T-helper 1 cell treated with Interleukin-12 subunit alpha and Interleukin-12 subunit beta and Interleukin-4 antibody, amounts not matched to agents 30 μg/mL and 1 μg/mL, for 36 hours (primary cell): ENCODE results near the gene PTPRN2.
"Not testable (repeated sequence)": the region's sequence is repeated elsewhere in the genome, so short reads cannot be mapped to it uniquely, and the experiment has no call there.

Experiments
- H3K27ac Mint-ChIP-seq: one replicate; pipeline ENCODE4 v1.8.0; 2021; ENCODE audit warnings: mild to moderate bottlenecking, mixed read lengths
- H3K27me3 Mint-ChIP-seq: one replicate; pipeline ENCODE4 v1.8.0; 2021; ENCODE audit warnings: low read depth, mixed read lengths
- H3K36me3 Mint-ChIP-seq: one replicate; pipeline ENCODE4 v1.8.0; 2021; ENCODE audit warnings: low read depth, mixed read lengths
- H3K4me1 Mint-ChIP-seq: one replicate; pipeline ENCODE4 v1.8.0; 2021; ENCODE audit warnings: low read depth, mixed read lengths
- H3K4me3 Mint-ChIP-seq: one replicate; pipeline ENCODE4 v1.8.0; 2021; ENCODE audit warnings: mild to moderate bottlenecking, moderate library complexity, mixed read lengths
- H3K9me3 Mint-ChIP-seq: one replicate; pipeline ENCODE4 v1.8.0; 2021; ENCODE audit warnings: mixed read lengths

The PTPRN2 gene

DNA sequence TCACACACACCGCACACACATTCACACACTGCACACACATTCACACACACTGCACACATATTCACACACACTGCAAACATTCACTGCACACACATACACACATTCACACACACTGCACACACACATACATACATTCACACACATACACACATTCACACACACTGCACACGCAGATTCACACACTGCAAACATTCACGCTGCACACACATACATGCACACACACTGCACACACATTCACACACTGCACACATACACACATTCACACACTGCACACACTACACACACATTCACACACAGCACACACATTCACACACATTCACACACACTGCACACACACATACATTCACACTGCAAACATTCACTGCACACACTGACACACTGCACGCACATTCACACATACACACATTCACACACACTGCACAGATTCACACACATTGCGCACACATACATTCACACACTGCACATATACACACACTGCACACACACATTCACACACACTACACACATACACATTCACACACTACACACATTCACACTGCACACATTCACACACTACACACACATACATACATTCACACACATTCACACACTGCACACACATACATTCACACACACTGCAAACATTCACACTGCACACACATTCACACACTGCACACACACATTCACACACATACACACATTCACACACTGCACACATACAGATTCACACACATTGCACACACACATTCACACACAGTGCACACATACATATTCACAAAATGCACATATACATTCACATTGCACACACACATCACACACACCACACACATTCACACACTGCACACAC lies 325.1 kb downstream of the PTPRN2 start:
- peaks cover 22% of the 10 kb centered on the region for H3K9me3 Mint-ChIP-seq
- no peak overlapping the region for H3K4me3 Mint-ChIP-seq
- H3K27ac Mint-ChIP-seq, result no peak overlapping the region
- no peaks in the 10 kb centered on the region for H3K27me3 Mint-ChIP-seq
- no peaks in the 10 kb centered on the region for H3K36me3 Mint-ChIP-seq
- no peaks in the 10 kb centered on the region for H3K4me1 Mint-ChIP-seq

DNA sequence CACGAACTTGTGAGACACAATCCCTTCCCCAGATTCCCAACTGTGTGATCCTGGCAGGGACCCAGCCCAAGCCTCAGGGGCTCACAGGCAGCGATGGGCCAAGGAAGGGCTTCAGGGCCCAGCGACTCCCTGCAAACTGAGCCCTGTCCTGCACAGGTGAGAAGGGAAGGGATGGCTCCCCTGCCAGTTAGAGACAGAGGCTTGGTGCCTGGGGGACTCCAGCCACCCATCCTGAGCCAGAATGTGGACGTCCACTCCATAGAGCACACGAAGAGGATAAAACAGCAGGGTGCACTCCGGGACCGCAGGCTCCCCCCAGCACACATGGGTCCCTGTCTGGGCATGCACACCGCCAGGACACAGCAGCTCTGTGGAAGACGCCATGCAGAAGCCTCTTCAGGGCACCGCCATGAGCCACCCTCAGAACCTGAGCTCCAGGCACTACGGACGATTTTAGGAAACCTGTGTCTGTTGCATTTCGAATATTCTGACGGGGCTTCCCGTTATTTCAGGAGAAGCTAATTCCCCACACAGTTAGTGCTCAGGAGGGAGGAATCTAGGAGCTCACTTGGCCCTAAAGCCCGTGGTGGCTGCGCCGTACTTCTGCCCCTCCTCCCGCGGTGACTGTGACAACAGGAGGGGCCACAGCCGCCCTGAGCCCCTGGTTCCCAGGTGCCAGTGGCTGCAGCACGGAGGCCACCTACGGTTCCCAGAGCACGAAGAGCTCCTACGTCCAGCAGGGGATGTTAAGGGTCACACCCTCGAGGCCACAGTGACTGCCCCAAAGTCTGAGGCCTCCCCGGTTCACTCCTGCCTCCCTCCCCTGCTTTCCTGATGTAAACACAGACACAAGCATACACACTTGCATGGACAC lies 326.0 kb downstream of the PTPRN2 start:
- Mint-ChIP-seq H3K9me3 (peaks cover 22% of the 10 kb centered on the region), H3K4me3 (no peak overlapping the region), H3K4me1 (no peaks in the 10 kb centered on the region), H3K27ac (no peak overlapping the region), H3K36me3 (no peaks in the 10 kb centered on the region), H3K27me3 (no peaks in the 10 kb centered on the region)

DNA sequence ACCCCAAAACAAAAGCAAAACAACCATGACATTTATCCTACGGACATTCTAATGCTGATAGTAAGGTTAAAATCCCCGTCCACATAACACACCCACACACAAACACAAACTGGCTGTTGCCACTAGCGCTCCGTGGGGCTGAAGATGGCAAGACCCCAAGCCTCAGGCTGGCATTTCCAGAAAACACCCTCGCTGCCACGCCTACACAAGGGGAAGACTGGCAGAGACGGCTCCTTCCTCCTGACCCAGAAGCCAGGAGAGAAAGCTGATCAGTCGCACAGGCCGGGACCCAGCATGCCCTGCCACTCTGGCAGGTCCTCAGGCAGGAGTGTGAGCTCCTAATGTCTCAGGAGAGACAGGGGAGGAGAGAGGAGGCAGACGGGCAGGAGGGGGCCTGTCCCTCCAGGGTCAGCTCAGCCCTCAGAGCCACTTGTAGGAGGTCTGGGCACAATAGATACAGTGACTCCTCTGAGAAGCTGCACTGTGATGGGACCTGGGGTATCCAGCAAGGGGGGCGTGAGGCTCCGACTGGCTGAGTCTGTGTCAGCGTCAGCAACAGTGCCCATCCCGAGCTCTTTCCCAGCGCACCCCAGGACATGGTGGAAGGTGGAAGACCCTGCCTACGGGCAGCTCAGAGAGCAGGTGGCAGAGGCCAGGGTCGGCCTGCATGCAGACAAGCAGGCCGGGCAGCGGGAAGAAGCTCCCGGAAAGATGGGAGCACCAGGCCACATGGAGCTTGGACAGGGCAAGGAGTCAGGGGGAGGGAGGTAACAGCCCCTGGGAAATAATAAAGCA lies 326.9 kb downstream of the PTPRN2 start:
- peaks cover 28% of the 10 kb centered on the region for H3K9me3 Mint-ChIP-seq
- no peak overlapping the region for H3K4me3 Mint-ChIP-seq
- no peaks in the 10 kb centered on the region for H3K36me3 Mint-ChIP-seq
- H3K27me3 Mint-ChIP-seq, result no peaks in the 10 kb centered on the region
- no peaks in the 10 kb centered on the region for H3K4me1 Mint-ChIP-seq
- H3K27ac Mint-ChIP-seq, result no peak overlapping the region

DNA sequence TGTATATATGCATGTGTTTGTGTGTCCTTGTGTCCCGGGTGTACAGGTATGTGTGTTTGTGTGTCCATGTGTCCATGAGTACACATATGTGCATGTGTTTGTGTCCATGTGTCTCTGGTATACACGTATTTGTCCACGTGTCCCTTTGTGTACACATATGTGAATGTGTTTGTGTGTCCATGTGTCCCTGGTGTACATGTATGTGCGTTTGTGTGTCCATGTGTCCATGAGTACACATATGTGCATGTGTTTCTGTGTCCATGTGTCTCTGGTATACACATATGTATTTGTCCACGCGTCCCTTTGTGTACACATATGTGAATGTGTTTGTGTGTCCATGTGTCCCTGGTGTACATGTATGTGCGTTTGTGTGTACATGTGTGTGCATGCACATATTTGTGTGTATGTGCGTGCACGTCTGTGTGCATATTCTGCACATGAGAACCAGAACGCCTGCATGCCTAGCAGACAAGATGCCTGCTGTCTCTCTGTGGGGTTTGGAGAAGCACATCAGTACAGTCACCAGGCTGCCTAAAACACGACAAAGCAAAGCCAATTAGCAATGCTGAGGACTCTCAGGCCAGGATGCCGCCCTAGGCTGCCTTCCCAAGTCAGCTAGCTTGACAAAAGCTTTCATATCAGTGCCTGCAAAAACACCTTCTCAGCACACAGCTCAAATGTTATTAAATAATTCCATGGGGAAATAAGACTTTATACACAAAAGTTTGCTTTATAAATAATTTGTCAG lies 327.8 kb downstream of the PTPRN2 start:
- Mint-ChIP-seq H3K4me3 (no peak overlapping the region), H3K36me3 (no peaks in the 10 kb centered on the region)

DNA sequence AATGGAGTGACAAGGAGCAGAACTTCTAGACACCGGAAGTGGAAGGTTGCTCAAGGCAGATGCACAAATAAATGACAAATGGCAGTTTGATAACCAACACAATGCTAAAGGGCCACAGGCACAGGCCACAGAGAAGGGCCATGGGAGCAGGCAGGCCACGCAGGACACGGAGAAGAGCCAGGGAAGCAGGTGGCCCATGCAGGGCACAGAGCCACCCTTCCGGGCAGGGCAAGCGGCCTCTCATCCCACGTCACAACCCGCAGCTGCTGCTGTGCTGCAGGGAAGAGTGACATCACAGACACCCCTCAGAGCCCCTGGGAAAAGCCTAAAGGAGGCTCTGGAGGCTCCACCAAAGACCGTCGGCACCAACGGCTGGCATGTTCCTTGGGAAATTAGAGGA lies 328.5 kb downstream of the PTPRN2 start:
- H3K4me1 Mint-ChIP-seq, result no peaks in the 10 kb centered on the region
- no peaks in the 10 kb centered on the region for H3K36me3 Mint-ChIP-seq
- no peak overlapping the region for H3K4me3 Mint-ChIP-seq
- no peak overlapping the region for H3K27ac Mint-ChIP-seq
- H3K9me3 Mint-ChIP-seq, result peaks cover 33% of the 10 kb centered on the region
- H3K27me3 Mint-ChIP-seq, result no peaks in the 10 kb centered on the region

More for the DNA sequence above, 327.8 kb downstream of the PTPRN2 start:
- H3K27ac Mint-ChIP-seq, result no peak overlapping the region
- H3K27me3 Mint-ChIP-seq, result no peaks in the 10 kb centered on the region
- no peaks in the 10 kb centered on the region for H3K4me1 Mint-ChIP-seq
- peaks cover 32% of the 10 kb centered on the region for H3K9me3 Mint-ChIP-seq

DNA sequence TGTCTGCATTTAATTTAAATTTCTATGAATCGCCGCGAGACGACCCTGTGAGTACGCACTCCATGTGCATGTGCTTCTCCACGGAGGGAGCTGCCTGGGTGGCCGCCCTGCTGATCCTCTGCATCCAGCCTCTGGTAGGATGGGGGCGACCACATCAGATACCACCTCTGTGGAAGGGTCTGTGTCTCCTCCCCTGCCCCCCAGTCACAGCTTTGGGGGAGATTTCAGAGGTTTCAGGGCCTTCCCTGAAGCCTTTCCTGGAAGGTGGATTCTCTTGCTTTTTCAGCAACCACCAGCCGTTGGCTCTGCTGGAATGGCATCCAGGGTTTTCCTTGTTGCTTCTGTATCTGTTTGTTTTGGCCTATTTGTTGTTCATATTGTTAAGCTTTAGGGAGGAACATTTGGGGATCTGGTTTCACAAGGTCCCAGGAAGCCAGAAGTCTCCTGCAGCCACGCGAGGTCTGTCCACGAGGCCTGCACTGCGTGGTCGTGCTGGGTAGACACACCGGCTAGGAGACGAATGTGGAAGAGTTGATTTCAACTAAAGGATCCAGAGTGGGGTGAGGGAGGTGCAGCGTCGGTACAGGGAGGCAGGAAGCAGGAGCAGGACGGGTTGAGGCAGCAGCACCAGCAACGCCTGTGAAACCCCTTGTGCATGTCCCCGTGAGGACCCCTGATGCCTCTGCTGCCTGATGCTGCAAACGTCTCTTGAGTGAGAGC lies 329.1 kb downstream of the PTPRN2 start:
- Mint-ChIP-seq H3K4me3 (no peak overlapping the region), H3K27me3 (no peaks in the 10 kb centered on the region), H3K9me3 (peaks cover 33% of the 10 kb centered on the region), H3K4me1 (no peaks in the 10 kb centered on the region), H3K27ac (no peak overlapping the region), H3K36me3 (no peaks in the 10 kb centered on the region)

DNA sequence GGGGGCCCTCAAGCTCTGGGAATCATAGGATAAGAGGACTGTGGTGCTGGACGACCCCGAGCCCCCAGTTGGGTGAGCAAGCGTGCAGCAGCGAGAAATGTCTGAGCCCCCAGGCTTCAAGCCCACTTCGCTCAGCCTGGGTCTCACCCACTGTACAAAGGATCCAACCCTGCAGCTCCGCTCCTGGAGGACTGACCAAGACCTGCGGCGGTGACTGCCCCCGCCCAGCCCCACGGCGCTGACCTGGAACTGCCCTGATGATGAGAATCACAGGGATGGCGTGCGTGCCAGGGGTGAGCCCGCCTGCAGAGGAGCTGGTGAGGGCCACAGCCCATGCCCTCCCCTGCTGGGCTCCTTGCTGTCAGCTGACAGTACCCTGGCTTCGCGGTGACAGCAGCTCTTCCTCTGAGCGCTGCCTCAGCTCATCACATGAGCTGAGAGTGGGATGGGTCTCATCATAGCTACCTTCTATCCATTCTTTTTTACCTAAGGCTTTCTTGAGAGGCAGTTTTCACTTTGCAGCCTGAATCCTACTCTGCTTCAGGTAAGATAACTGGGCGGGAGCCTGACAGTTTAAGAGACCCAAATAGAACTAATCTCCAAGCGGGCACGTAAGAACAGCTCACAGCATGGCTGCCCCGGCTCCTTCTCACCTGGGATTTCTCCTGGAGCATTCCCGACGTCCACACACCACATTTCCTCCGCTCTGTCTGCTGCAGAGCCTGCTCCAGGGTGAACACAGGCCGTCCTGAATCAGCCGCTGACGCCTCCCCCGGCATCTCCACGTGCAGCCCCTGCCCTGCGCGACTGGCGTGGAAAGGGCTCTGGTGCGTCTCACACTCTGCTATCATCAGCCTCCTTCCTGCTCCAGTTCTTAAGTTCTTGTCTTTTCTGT lies 329.9 kb downstream of the PTPRN2 start:
- no peak overlapping the region for H3K4me3 Mint-ChIP-seq
- no peaks in the 10 kb centered on the region for H3K4me1 Mint-ChIP-seq
- H3K9me3 Mint-ChIP-seq, result peaks cover 33% of the 10 kb centered on the region
- no peak overlapping the region for H3K27ac Mint-ChIP-seq
- no peaks in the 10 kb centered on the region for H3K27me3 Mint-ChIP-seq
- H3K36me3 Mint-ChIP-seq, result no peaks in the 10 kb centered on the region

DNA sequence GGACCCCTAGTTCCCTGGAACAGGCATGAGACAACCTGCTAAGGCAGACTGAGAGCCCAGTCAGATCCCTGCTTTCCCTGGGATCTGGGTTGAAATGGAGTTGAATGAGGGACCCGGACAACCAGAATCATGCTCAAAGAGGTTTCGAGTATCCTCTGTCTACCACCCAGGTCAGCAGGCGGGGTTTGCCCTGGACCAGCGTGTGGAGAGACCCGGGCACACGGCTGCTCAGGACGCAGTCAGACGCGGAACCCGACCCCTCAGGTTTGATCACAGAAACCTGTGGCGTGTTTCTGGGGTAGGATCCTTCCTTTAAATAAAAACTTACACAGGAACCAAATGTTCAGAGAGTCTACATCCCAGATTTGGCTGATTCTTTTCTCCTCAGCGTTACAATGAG lies 330.6 kb downstream of the PTPRN2 start:
- H3K27ac Mint-ChIP-seq, result no peak overlapping the region
- H3K4me1 Mint-ChIP-seq, result no peaks in the 10 kb centered on the region
- H3K36me3 Mint-ChIP-seq, result no peaks in the 10 kb centered on the region
- H3K4me3 Mint-ChIP-seq, result no peak overlapping the region
- no peaks in the 10 kb centered on the region for H3K27me3 Mint-ChIP-seq
- peaks cover 33% of the 10 kb centered on the region for H3K9me3 Mint-ChIP-seq

DNA sequence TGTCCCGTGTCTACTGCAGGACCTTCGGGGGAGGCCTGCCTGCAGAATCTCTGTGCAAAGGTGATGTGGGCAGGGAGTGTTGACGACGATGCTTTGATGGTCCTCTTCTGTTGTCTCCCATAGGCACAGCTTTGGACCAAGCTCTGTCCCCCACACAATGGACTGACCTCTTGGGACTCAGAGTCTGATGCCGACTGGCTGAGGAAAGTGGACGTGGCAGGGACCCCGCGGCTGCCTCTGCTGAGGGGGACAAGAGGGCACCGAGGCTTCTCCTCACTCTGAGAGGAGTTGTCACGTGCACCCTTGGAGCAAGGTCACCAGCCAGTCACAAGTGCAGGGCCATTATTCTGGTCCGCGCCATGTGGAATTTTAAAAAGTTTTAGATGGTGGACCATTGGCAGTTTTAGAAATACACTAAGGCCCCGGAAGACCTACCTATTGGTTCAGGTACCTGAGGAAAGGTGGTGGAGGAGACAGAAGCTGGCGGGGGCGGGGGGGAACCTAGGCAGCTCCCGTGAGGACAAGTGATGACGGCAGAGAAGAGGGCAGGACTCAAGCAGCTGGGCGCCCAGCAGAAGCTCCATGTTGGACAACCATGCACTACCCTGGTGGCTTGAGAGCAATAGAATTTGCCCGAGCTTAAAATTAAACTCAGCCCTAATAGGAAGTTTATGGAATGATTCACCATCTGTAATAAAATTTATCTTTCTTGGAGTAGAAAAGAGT lies 331.4 kb downstream of the PTPRN2 start:
- H3K27ac Mint-ChIP-seq, result no peak overlapping the region
- H3K4me1 Mint-ChIP-seq, result no peaks in the 10 kb centered on the region
- H3K27me3 Mint-ChIP-seq, result no peaks in the 10 kb centered on the region
- peaks cover 36% of the 10 kb centered on the region for H3K9me3 Mint-ChIP-seq
- H3K4me3 Mint-ChIP-seq, result no peak overlapping the region
- no peaks in the 10 kb centered on the region for H3K36me3 Mint-ChIP-seq

DNA sequence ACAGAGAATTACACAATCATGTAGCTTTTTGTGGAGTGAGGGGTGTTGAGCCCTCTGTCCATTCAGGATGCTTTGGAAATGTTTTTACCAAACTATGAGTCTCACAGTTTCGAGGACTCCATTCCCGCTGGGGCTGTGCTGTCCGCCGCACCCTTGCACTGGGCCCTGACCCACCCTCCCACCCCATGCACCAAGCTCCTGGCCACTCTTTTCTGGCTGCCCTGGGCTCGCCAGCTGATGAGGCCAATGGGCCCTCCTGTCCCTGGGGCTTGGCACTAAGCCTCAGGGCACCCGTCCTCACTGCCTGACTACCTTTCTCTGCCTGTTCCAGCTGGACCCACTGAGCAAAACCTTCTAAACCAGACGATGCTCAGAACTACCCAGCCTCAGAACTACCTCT lies 332.1 kb downstream of the PTPRN2 start:
- Mint-ChIP-seq H3K4me3 (no peak overlapping the region), H3K36me3 (no peaks in the 10 kb centered on the region)

DNA sequence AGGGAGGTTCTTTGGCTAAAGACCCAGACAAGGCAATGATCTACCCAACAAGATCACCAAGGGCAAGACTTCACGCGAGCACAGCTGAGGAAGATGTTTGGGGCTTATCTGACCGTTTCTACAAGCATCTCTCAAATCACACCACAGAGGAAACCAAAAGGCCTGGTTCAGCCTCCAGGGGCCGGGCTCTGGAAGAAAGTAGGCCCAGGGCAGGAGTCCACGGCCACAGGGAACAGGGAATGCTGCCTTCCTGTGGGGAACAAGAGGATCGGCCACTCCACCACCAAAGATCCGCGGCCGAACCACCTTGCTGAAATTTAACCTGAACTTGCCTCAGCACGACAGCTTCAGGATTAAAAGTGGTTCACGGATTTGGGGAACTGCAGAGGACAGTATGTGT lies 332.5 kb downstream of the PTPRN2 start:
- H3K27me3 Mint-ChIP-seq, result no peaks in the 10 kb centered on the region
- no peaks in the 10 kb centered on the region for H3K36me3 Mint-ChIP-seq
- no peak overlapping the region for H3K4me3 Mint-ChIP-seq
- H3K9me3 Mint-ChIP-seq, result peaks cover 43% of the 10 kb centered on the region
- no peaks in the 10 kb centered on the region for H3K4me1 Mint-ChIP-seq
- no peak overlapping the region for H3K27ac Mint-ChIP-seq

More for the DNA sequence above, 332.1 kb downstream of the PTPRN2 start:
- H3K27me3 Mint-ChIP-seq, result no peaks in the 10 kb centered on the region
- H3K27ac Mint-ChIP-seq, result no peak overlapping the region
- H3K9me3 Mint-ChIP-seq, result peaks cover 43% of the 10 kb centered on the region
- no peaks in the 10 kb centered on the region for H3K4me1 Mint-ChIP-seq

DNA sequence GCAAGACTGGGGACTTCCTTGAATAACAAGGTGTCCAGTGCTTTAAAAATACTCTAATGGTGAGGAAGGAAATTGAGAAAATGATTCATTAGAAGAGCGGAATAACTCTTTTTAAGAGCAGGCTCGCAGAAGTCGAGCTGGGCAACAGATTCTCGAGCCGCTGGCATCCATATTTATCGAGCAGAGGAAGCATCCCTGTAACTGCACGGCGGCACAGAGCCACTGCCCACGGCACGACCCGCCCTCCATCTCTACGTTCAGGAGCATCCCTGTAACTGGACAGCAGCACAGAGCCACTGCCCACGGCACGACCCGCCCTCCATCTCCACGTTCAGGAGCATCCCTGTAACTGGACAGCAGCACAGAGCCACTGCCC lies 334.0 kb downstream of the PTPRN2 start:
- not testable (repeated sequence) for H3K4me1 Mint-ChIP-seq, H3K27ac Mint-ChIP-seq, H3K27me3 Mint-ChIP-seq, H3K4me3 Mint-ChIP-seq, H3K36me3 Mint-ChIP-seq
- H3K9me3 Mint-ChIP-seq, result peaks cover 32% of the 10 kb centered on the region
